Measurements from ENCODE around the gene MYL12A. TPM values are rescaled to one million over a fixed set of nuclear protein-coding genes. Genes with fewer than 3 reads are reported as not detected.

Gene MYL12A
- total and polyA plus RNA-seq, 2 of the 13 experiments (the other 11 are each of a cell fraction or from before 2014, with no cell fraction given) = 261 to 277 TPM

GRCh38 chr18:3217948-3218647, 29.5 kb upstream of the MYL12A start (continued):
- peak; percentile 48 for TF ChIP-seq MNT (IDR thresholded peaks at IDR 0.05)
- no peak for TF ChIP-seq ZNF577 (CRISPR knock-in tag; IDR thresholded peaks at IDR 0.05; ENCODE audit: borderline replicate concordance, low read depth)
- no peak for TF ChIP-seq WIZ (CRISPR knock-in tag; IDR thresholded peaks at IDR 0.05)
- TF ChIP-seq GPBP1L1 (CRISPR knock-in tag; IDR thresholded peaks at IDR 0.05) = no peak
- TF ChIP-seq HDAC2 (CRISPR knock-in tag; IDR thresholded peaks at IDR 0.05) = peak; percentile 61
- TF ChIP-seq ZNF180 (CRISPR knock-in tag; IDR thresholded peaks at IDR 0.05; ENCODE audit: borderline replicate concordance, low read depth) = no peak
- TF ChIP-seq FOXA1 (IDR thresholded peaks at IDR 0.05) = no peak
- TF ChIP-seq FOXA1 (CRISPR knock-in tag; IDR thresholded peaks at IDR 0.05) = peak; percentile 85
- no peak for TF ChIP-seq SATB2 (CRISPR knock-in tag; IDR thresholded peaks at IDR 0.05)
- TF ChIP-seq ASH2L (IDR thresholded peaks at IDR 0.05; ENCODE audit: insufficient read length, low read depth, low read length) = peak; percentile 51
- TF ChIP-seq PHF21A (CRISPR knock-in tag; IDR thresholded peaks at IDR 0.05) = peak; percentile 56
- TF ChIP-seq CBX1 (IDR thresholded peaks at IDR 0.05; ENCODE audit: low read depth) = no peak
- no peak for TF ChIP-seq ZC3H4 (CRISPR knock-in tag; IDR thresholded peaks at IDR 0.05; ENCODE audit: borderline replicate concordance)
- no peak; a peak in 1 of 4 replicates for TF ChIP-seq ATF4 (CRISPR knock-in tag; IDR thresholded peaks at IDR 0.05)
- TF ChIP-seq STAT5B (CRISPR knock-in tag; IDR thresholded peaks at IDR 0.05) = no peak
- TF ChIP-seq IRF9 (CRISPR knock-in tag; IDR thresholded peaks at IDR 0.05; ENCODE audit: borderline replicate concordance) = no peak
- TF ChIP-seq HMG20A (CRISPR knock-in tag; IDR thresholded peaks at IDR 0.05; ENCODE audit: borderline replicate concordance) = no peak; the same call in 1 of the 2 replicates
- no peak for TF ChIP-seq ZMAT5 (CRISPR knock-in tag; IDR thresholded peaks at IDR 0.05; ENCODE audit: borderline replicate concordance, low read depth)
- TF ChIP-seq ZNF292 (CRISPR knock-in tag; IDR thresholded peaks at IDR 0.05; ENCODE audit: borderline replicate concordance, low read depth) = peak; percentile 85
- TF ChIP-seq FOSL1 (CRISPR knock-in tag; IDR thresholded peaks at IDR 0.05; ENCODE audit: borderline replicate concordance) = no peak
- no peak for TF ChIP-seq ZBTB14 (CRISPR knock-in tag; IDR thresholded peaks at IDR 0.05)
- TF ChIP-seq TEAD2 (CRISPR knock-in tag; IDR thresholded peaks at IDR 0.05) = no peak
- TF ChIP-seq ZNF616 (CRISPR knock-in tag; IDR thresholded peaks at IDR 0.05; ENCODE audit: low read depth) = no peak
